Pulmonary artery endothelial cell (primary cell): ENCODE results near the gene KCNMB2. TPM values are rescaled to one million over a fixed set of nuclear protein-coding genes. Genes with fewer than 3 reads are reported as not detected.

ENCODE experiments used
- DNase-seq: peaks from one replicate; pipeline ENCODE4 v3.0.0-alpha.2; 2011; ENCODE audit warnings: low read depth, low spot score
- total RNA-seq: library from RNA; depleted of rRNA; stranded (reverse); fragments of >200 nt; gene quantifications from 2 replicates; pipeline ENCODE4 v1.2.3, GENCODE V29; 2014

The KCNMB2 gene
- total RNA-seq, 1 donor from 2014 or later: not detected

DNA sequence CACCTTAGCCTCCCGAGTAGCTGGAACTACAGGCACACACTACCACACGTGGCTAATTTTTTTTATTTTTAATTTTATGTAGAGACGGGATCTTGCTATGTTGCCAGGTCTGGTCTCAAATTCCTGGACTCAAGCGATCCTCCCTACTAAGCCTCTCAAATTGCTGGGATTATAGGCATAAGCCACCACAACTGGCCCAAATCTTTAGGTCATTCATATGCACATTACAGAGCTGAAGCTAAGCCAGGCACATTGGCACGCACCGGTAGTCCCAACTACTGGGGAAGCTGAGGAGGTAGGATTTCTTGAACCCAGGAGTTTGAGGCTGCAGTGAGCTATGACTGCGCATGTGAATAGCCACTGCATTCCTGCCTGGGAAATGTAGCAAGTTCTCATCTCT, 269.5 kb downstream of the KCNMB2 start:
- no peak for DNase-seq

GRCh38 chr3:178806651-178807050, 270.4 kb downstream of the KCNMB2 start:
- no peak for DNase-seq

- DNase-seq: no peak
These were observed 271.5 kb downstream of the KCNMB2 start for GRCh38 chr3:178807694-178808093.

- no peak for DNase-seq
These were observed 272.5 kb downstream of the KCNMB2 start for GRCh38 chr3:178808748-178809147.

DNA sequence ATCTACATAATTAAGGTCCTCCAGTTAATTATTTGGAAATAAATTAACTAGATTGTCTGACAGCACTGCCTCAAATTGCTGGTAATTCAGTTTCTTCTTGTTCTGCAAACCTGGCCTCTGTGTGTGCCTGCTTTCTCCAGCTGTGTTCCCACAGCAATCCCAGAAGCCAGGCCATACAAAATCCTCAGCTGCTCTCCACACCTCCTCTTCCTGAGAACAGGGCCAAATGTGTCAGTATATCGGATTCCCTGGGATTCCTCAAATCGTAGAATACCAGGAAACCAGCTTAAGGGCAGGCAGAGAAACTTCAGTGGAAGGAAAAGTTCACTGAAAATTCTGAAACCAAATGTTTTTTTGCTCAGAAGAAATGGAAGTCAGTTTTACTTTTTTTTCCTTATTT, 273.9 kb downstream of the KCNMB2 start:
- DNase-seq: no peak

- DNase-seq: no peak
These were observed 286.5 kb downstream of the KCNMB2 start for GRCh38 chr3:178822722-178823121.

- no peak for DNase-seq
These were observed 286.9 kb downstream of the KCNMB2 start for GRCh38 chr3:178823150-178823549.

DNA sequence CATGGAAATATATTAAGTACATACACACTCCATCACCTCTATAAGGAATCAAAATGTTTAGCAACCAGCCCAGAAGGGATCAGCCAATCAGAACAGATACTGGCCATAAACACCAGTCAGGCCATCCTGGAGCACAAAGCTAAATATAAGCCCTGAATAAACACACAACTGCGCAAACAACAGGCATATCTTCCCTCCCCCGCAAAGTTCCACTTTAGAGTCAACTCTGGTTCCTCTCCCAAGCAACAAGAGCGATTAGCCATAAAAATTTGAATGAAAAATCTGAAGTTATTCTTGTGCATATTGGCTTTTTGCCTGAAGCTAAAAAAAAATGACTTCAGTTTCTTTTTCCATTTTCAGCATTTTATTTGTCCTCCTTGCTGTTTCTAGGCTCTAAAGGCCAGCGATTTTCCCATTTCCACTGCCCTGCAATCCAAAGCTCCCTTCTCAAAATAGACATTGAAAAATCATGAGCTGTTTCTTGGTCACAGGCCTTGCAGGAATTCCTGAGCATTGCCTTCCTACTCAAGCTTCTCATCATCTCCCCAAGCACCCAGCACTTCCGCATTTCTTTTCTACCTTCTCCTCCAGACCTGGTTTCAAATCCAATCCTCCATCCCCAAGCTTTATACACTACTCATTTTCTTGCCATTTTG, 287.5 kb downstream of the KCNMB2 start:
- DNase-seq: no peak

GRCh38 chr3:178826435-178827123, 290.3 kb downstream of the KCNMB2 start:
- no peak for DNase-seq

- no peak for DNase-seq
These were observed 291.1 kb downstream of the KCNMB2 start for GRCh38 chr3:178827285-178827856.

DNA sequence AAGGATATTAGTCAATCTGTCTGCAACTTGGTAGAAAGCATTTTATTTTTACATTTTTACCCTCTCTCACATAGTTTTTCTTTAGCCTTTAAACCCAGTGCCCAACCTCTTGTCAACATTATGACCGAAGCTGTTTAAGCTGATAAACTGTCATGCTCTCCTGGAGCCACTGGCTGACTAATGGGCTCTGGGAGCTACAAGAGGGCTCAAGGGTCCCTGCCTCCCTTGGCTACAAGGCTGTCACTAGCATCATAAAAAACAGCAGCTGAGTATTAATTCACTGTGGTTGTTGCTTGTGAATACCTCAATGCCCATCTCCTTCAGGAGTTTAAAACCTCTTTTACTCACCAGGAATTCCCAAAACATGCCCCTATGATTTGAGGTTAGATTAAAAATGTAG, 297.5 kb downstream of the KCNMB2 start:
- no peak for DNase-seq

DNA sequence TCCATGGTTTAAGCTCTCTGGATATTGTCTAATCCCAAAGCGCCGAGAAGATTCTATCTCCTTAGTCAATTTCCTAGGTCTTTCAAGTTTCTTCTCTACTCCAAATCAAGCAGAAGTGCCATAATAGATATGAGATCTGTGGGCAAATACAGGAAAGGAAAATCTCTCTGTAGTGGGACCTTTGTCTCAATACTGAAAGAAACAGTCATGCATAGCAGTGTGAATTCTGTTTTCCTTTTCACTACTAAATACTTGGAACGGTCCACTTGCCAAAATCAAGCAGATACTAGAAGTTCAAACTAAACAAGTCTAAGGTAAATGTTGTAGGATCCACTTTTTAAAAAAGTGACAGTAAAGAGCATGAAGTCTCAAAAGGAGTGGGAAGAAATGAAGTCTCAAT, 298.8 kb downstream of the KCNMB2 start:
- DNase-seq: no peak

- no peak for DNase-seq
These were observed 301.3 kb downstream of the KCNMB2 start for GRCh38 chr3:178837512-178837911.

- DNase-seq: no peak
These were observed 304.4 kb downstream of the KCNMB2 start for GRCh38 chr3:178840586-178840985.

GRCh38 chr3:178841011-178841410, 304.8 kb downstream of the KCNMB2 start:
- DNase-seq: no peak

GRCh38 chr3:178844916-178845315, 308.7 kb downstream of the KCNMB2 start:
- no peak for DNase-seq

DNA sequence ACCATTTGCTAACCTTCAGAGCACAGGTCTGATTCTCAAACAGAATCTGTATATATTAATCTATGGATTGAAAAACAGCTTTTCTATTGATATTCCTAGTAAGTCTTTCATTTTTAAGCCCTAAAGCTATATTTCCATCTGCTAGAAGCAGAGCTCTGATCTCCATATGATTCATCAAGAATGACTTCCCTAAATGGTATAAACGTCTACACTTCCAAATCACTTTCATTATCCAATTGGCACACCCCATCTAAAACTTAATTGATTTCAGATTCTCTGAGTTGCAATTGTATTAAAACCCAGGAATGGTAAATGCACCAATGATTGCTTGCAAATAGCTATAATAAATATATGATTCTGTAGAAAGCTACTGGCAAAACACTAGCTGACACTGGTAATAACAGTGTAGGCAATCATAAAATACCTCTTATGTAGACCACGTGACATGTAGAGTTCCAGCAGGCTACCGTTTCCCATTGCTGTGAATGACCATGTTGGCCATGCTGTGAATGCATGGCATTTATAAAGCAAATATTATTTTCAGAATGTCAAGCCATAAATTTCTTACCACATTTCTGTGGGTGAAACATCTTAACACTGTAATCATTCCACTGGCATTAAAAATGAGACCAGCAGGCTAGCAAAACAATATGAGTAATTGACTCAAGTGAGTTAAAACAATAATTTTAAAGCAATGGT, 309.3 kb downstream of the KCNMB2 start:
- DNase-seq: no peak

GRCh38 chr3:178847190-178847589, 311.0 kb downstream of the KCNMB2 start:
- no peak for DNase-seq

GRCh38 chr3:178849199-178849910, 313.1 kb downstream of the KCNMB2 start:
- no peak for DNase-seq

DNA sequence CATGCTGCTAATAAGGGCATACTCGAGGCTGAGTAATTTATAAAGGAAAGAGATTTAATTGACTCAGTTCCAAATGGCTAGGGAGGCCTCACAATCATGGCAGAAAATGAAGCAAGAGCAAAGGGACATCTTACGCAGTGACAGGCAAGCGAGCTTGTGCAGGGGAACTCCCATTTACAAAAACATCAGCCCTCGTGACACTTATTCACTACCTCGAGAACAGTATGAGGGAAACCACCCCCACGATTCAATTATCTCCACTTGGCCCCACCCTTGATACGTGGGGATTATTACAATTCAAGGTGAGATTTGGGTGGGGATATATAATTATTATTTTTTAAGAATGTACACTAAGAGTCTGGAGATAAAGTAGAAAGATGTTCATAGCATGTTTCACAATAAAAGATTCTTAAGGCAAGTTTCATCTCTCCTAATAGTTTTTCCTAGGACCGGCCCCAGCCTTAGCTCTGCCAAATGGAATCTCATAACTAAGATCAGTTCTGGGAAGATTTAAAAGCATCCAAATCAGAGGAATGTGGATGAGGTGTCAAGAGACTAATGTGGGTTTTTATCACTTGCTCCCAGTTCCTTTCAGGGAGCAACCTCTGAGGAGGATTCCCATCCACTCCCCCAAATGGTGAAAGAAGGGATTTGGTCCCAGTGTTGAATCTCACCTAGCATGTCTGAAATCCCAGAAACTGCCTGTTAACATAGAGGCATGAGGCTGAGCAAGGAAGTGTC, 314.4 kb downstream of the KCNMB2 start:
- no peak for DNase-seq

DNA sequence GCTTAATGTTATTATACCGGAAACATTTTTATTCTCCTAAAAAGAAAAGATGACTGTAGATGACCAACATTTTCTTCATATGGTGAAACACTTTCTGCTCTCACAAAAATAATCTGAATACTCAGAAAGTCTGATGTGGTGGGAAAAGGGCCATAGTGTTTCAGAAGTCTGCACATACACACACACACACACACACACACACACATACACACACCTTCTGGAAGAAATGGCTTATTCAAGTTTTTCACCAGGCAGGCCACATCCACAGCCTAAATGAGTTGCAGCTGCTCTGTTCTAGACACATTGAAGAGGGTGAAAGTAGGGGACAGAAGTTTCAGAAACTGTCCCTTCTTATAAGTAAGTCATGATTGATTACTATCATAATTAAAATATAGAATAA, 315.3 kb downstream of the KCNMB2 start:
- no peak for DNase-seq
